Measurements from ENCODE around the gene BCL2L1.
"Not testable (repeated sequence)": the region's sequence is repeated elsewhere in the genome, so short reads cannot be mapped to it uniquely, and the experiment has no call there.

The BCL2L1 gene

DNA sequence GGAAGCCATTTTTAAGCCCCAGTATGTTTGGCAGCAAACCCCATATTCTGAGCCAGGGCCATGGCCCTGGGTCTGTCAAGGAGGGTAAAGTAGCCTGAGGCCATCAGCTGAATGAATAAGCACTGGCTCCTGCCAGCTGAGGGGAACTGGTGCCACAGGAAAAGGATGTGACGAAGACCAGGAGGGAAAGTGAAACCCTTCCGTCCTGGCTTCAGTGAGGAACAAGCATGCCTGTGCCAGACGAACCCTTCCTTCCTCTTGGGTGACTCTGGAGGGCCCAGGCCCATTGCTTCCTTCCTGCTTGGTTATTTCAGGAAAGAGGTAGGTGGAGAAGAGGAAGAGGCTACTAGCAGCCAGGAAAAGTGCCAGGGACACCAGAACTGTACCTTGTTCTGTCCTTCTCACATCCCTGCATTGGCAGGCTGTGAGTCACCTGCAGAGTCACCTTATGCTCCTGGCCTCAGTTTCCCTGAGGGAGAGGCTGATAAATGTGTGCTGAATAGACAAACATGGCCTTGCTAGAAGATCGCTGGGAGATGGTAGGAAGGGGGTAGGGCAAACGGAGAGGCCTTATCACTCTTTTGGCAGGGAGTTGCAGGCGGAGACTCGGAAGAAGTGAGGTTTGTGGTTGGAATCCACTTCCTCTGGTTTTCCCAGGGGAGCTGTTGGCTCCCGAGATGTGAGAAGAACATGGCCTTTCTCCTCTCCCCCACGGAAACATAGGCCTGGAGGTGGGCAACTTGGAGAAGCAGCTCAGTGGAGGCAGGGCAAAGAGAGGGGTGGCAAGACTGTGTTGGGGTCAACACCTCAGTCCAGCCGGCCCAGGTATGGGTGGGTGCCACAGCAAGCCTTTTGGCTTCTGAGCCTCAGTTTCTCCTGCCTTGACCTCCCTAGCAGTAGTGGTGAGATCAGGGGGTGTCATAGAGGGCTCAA lies 47.5 kb downstream of the BCL2L1 start:
- Histone ChIP-seq H3K9me3 (ENCODE audit: control insufficient read depth in 2 of 2, low read length in 2 of 2) (no peaks in the 10 kb centered on the region), H3K9ac (ENCODE audit: low read depth in 1 of 2, low read length in 2 of 2) (peak overlapping the region; percentile 0 to 23), H3K36me3 (ENCODE audit: control insufficient read depth in 2 of 2, insufficient read depth in 2 of 2, low read length in 2 of 2) (peaks cover 10 to 25% of the 10 kb centered on the region in 2 donors), H3K27ac (ENCODE audit: low read depth in 2 of 2, low read length in 2 of 2) (peak overlapping the region; percentile 48 to 85), H3K27me3 (ENCODE audit: control insufficient read depth in 2 of 2, insufficient read depth in 2 of 2, low read length in 2 of 2) (no peaks in the 10 kb centered on the region), H3K4me1 (ENCODE audit: control insufficient read depth in 2 of 2, insufficient read depth in 2 of 2, low read length in 2 of 2) (peaks cover 32 to 35% of the 10 kb centered on the region in 2 donors), H3K4me3 (ENCODE audit: low read length in 2 of 2) (peak overlapping the region; percentile 13 to 69)

DNA sequence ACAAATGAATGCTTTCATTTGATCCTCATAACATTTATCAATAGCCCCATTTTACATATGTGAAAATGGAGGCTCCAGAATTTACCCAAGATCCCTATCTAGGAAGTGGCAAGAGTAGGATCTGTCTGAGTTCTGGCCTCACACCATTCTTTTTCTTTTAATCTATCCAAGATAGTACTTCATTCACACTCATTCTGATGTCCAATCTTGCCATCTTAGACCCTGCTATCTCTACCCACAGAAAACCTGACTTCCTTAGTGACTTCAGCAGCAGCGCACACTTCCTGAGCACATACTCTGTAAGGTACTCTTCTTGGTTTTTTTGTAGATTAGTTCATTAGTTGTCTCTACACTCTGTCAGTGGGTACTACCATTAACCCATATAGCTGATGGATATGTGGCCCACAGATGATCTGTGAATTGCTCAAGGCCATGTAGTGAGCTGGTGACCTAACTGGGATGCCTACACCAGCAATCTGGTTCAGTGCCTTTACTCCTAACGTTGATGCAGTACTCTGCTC lies 48.7 kb downstream of the BCL2L1 start:
- Histone ChIP-seq H3K36me3 (ENCODE audit: control insufficient read depth in 2 of 2, insufficient read depth in 2 of 2, low read length in 2 of 2) (peaks cover 7 to 19% of the 10 kb centered on the region in 2 donors), H3K27ac (ENCODE audit: low read depth in 2 of 2, low read length in 2 of 2) (peak overlapping the region; percentile 48 to 85), H3K9ac (ENCODE audit: low read depth in 1 of 2, low read length in 2 of 2) (no peak overlapping the region), H3K27me3 (ENCODE audit: control insufficient read depth in 2 of 2, insufficient read depth in 2 of 2, low read length in 2 of 2) (no peaks in the 10 kb centered on the region), H3K4me1 (ENCODE audit: control insufficient read depth in 2 of 2, insufficient read depth in 2 of 2, low read length in 2 of 2) (peaks cover 38 to 42% of the 10 kb centered on the region in 2 donors), H3K4me3 (ENCODE audit: low read length in 2 of 2) (no peak overlapping the region), H3K9me3 (ENCODE audit: control insufficient read depth in 2 of 2, low read length in 2 of 2) (no peaks in the 10 kb centered on the region)

DNA sequence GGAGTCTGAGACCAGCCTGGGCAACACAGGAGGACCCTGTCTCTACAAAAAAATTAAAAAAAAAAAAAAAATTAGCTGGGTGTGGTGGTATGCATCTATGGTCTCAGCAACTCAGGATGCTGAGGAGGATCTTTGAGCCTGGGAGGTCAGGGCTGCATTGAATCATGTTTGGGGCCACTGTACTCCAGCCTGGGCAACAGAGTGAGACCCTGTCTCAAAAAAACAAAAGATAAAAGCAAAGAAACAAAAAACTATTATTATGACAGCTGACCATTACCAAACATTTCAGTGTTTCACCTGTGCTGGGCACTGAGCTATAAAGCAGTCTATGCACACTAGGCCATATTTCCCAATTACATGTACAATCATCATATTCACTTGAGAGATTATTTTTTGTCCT lies 49.2 kb downstream of the BCL2L1 start:
- Histone ChIP-seq H3K4me3 (ENCODE audit: low read length in 2 of 2) (no peak overlapping the region), H3K27me3 (ENCODE audit: control insufficient read depth in 2 of 2, insufficient read depth in 2 of 2, low read length in 2 of 2) (no peaks in the 10 kb centered on the region), H3K9ac (ENCODE audit: low read depth in 1 of 2, low read length in 2 of 2) (no peak overlapping the region), H3K27ac (ENCODE audit: low read depth in 2 of 2, low read length in 2 of 2) (no peak overlapping the region), H3K36me3 (ENCODE audit: control insufficient read depth in 2 of 2, insufficient read depth in 2 of 2, low read length in 2 of 2) (peaks cover 7 to 15% of the 10 kb centered on the region in 2 donors), H3K4me1 (ENCODE audit: control insufficient read depth in 2 of 2, insufficient read depth in 2 of 2, low read length in 2 of 2) (peaks cover 38 to 42% of the 10 kb centered on the region in 2 donors), H3K9me3 (ENCODE audit: control insufficient read depth in 2 of 2, low read length in 2 of 2) (no peaks in the 10 kb centered on the region)

DNA sequence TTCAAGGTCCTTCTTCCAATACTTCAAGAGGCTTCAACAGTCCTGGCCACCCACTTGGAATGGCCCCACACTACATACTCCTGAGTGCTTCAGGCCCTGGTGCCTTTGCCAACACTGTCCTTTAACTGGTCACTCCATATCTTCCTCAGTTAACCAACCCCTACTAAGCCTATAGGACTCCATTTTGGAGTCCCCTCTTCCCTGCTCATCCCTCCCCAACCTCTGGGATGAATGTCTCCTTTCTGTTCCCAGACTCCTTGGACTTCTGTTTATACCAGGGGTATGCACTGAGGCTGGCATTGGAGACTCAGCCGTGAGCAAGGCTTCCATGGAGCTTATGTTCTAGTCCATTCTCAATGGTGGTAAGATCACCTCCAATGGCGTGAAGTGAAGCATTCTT lies 51.3 kb downstream of the BCL2L1 start:
- H3K27me3 ChIP-seq (ENCODE audit: control insufficient read depth in 2 of 2, insufficient read depth in 2 of 2, low read length in 2 of 2): no peaks in the 10 kb centered on the region
- H3K27ac ChIP-seq (ENCODE audit: low read depth in 2 of 2, low read length in 2 of 2): peak overlapping the region; percentile 89 to 91
- H3K36me3 ChIP-seq (ENCODE audit: control insufficient read depth in 2 of 2, insufficient read depth in 2 of 2, low read length in 2 of 2): peaks cover 0 to 6% of the 10 kb centered on the region in 2 donors
- H3K9ac ChIP-seq (ENCODE audit: low read depth in 1 of 2, low read length in 2 of 2): peak overlapping the region in 1 of 2 donors; percentile 50
- no peak overlapping the region for H3K4me3 ChIP-seq (ENCODE audit: low read length in 2 of 2)
- no peaks in the 10 kb centered on the region for H3K9me3 ChIP-seq (ENCODE audit: control insufficient read depth in 2 of 2, low read length in 2 of 2)
- peaks cover 50 to 52% of the 10 kb centered on the region in 2 donors for H3K4me1 ChIP-seq (ENCODE audit: control insufficient read depth in 2 of 2, insufficient read depth in 2 of 2, low read length in 2 of 2)

DNA sequence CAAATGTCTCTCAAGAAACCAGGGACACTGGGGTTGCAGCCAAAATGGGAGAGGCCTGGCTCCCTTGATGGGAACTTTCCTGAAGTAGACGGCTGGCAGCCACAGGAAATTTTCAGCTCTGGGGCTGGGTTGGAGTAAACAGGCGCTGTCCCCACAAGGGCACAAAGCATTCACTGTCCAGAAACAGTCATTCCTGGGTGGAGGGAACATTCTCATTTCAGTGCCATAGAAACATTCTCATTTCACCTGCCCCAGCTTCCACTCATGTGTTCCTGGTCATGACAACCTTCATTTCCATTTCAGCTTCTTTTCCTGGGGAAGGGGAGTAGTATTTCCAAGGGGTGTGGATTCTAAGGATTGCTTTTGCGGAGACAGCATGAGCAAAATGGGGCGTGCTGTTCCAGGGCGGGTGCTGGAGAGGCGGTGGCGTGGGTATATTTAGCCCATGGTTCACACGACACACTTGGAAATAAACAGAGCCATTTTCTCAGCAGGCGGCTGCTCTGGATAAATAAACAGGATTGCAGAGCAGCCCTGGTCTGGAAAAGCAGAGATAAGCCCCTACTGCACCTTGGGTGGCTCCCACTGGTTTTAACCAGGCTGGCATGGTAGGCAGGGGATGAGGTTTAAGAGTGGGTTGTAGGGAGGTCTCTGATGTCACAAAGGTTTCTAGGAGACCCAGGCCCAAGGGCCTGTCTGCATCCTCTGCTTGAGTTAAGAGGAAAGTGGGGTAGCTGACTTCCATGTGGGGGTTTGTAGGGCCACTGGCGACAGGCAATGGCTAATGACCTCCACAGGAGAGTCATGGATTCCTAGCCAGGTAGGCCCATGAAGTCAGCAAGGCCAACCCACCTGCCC lies 52.1 kb downstream of the BCL2L1 start:
- Histone ChIP-seq H3K36me3 (ENCODE audit: control insufficient read depth in 2 of 2, insufficient read depth in 2 of 2, low read length in 2 of 2) (peaks cover 6 to 10% of the 10 kb centered on the region in 2 donors), H3K27ac (ENCODE audit: low read depth in 2 of 2, low read length in 2 of 2) (peak overlapping the region; percentile 89 to 91), H3K4me3 (ENCODE audit: low read length in 2 of 2) (peak overlapping the region in 1 of 2 donors; percentile 38), H3K9ac (ENCODE audit: low read depth in 1 of 2, low read length in 2 of 2) (peak overlapping the region; percentile 50 to 54), H3K9me3 (ENCODE audit: control insufficient read depth in 2 of 2, low read length in 2 of 2) (no peaks in the 10 kb centered on the region), H3K4me1 (ENCODE audit: control insufficient read depth in 2 of 2, insufficient read depth in 2 of 2, low read length in 2 of 2) (peaks cover 52 to 53% of the 10 kb centered on the region in 2 donors), H3K27me3 (ENCODE audit: control insufficient read depth in 2 of 2, insufficient read depth in 2 of 2, low read length in 2 of 2) (no peaks in the 10 kb centered on the region)

DNA sequence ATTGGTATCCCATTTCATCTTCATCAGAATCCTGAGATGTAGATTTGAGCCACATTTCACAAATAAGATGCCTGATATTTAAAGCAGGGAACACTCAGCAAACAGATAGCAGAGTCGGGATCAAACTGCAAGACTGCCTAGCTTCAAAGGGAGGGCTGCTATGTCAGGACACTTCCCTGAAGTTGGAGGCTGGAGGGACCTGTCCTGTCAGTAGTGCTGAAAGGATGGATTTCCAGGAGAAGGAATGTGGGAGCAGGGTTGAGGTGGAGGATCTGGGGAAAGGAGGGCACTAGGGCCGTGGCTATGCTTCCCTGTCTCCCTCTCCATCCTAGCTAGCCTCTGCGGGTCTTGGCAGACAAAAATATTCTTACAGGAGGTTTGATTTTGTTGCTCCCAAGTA lies 52.8 kb downstream of the BCL2L1 start:
- H3K36me3 ChIP-seq (ENCODE audit: control insufficient read depth in 2 of 2, insufficient read depth in 2 of 2, low read length in 2 of 2): peaks cover 12 to 13% of the 10 kb centered on the region in 2 donors
- H3K27ac ChIP-seq (ENCODE audit: low read depth in 2 of 2, low read length in 2 of 2): peak overlapping the region; percentile 89 to 91
- H3K4me3 ChIP-seq (ENCODE audit: low read length in 2 of 2): no peak overlapping the region
- no peaks in the 10 kb centered on the region for H3K27me3 ChIP-seq (ENCODE audit: control insufficient read depth in 2 of 2, insufficient read depth in 2 of 2, low read length in 2 of 2)
- no peaks in the 10 kb centered on the region for H3K9me3 ChIP-seq (ENCODE audit: control insufficient read depth in 2 of 2, low read length in 2 of 2)
- peak overlapping the region; percentile 17 to 22 for H3K9ac ChIP-seq (ENCODE audit: low read depth in 1 of 2, low read length in 2 of 2)
- peaks cover 52 to 53% of the 10 kb centered on the region in 2 donors for H3K4me1 ChIP-seq (ENCODE audit: control insufficient read depth in 2 of 2, insufficient read depth in 2 of 2, low read length in 2 of 2)

DNA sequence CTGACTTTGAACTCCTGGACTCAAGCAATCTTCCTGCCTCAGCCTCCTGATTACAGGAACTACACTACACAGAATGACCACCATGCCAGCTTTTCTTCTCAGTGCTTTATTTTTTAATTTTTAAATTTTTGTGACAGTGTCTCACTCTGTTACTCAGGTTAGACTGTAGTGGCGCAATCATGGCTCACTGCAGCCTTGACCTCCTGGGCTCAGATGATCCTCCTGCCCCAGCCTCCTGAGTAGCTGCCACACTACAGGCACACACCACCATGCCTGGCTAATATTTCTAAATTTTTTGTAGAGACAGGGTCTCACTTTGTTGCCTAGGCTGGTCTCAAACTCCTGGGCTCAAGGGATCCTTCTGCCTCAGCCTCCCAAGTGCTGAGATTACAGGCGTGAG lies 53.7 kb downstream of the BCL2L1 start:
- H3K27me3 ChIP-seq (ENCODE audit: control insufficient read depth in 2 of 2, insufficient read depth in 2 of 2, low read length in 2 of 2); H3K9me3 ChIP-seq (ENCODE audit: control insufficient read depth in 2 of 2, low read length in 2 of 2); H3K4me3 ChIP-seq (ENCODE audit: low read length in 2 of 2); H3K9ac ChIP-seq (ENCODE audit: low read depth in 1 of 2, low read length in 2 of 2); H3K27ac ChIP-seq (ENCODE audit: low read depth in 2 of 2, low read length in 2 of 2): not testable (repeated sequence)
- H3K36me3 ChIP-seq (ENCODE audit: control insufficient read depth in 2 of 2, insufficient read depth in 2 of 2, low read length in 2 of 2): peaks cover 14 to 17% of the 10 kb centered on the region in 2 donors
- peaks cover 60% of the 10 kb centered on the region in 2 donors for H3K4me1 ChIP-seq (ENCODE audit: control insufficient read depth in 2 of 2, insufficient read depth in 2 of 2, low read length in 2 of 2)

DNA sequence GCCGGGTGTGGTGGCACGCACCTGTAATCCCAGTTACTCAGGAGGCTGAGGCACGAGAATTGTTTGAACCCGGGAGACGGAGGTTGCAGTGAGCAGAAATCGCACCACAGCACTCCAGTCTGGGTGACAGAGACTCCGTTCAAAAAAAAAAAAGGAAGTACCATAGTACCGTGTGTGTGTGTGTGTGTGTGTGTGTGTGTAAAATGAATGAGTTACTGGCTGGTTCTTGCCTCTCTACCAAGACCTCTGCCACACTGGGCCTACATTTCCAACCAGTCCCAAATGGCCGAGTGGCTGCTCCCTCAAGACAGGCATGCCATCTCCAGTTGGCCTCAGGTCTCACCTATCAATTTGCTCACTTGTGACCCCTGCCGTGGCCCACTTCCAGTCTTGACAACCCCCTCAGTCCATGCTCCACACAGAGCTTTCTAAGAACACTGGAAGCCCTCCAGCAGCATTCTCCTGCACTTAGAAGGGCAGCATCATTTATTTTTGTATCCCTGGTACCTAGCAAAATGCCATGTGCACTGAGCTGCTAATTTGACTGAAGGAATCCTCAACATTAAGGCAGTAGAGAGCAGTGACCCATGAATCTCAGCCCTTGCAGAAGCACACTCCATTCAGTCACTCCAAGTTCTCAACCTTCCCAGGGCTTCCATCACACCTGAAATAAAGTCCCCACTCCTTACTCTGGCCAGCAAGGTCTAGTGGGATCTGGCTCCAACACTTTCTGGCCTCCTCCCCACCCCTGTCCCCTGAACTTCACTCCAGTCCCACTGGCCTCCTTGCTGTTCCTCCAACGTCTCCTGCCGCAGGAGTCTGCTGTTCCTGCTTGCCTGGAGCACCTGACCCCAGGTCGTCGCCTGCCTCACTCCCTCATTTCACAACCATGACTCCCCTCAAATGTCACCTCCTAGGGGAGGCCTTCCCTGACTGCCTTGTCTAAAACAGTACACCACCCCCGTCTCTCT lies 55.1 kb downstream of the BCL2L1 start:
- H3K36me3 ChIP-seq (ENCODE audit: control insufficient read depth in 2 of 2, insufficient read depth in 2 of 2, low read length in 2 of 2): peaks cover 15 to 17% of the 10 kb centered on the region in 2 donors
- peak overlapping the region; percentile 88 to 92 for H3K27ac ChIP-seq (ENCODE audit: low read depth in 2 of 2, low read length in 2 of 2)
- H3K9me3 ChIP-seq (ENCODE audit: control insufficient read depth in 2 of 2, low read length in 2 of 2): no peaks in the 10 kb centered on the region
- H3K9ac ChIP-seq (ENCODE audit: low read depth in 1 of 2, low read length in 2 of 2): no peak overlapping the region
- no peak overlapping the region for H3K4me3 ChIP-seq (ENCODE audit: low read length in 2 of 2)
- peaks cover 68 to 69% of the 10 kb centered on the region in 2 donors for H3K4me1 ChIP-seq (ENCODE audit: control insufficient read depth in 2 of 2, insufficient read depth in 2 of 2, low read length in 2 of 2)
- no peaks in the 10 kb centered on the region for H3K27me3 ChIP-seq (ENCODE audit: control insufficient read depth in 2 of 2, insufficient read depth in 2 of 2, low read length in 2 of 2)

All from mucosa of rectum (tissue), 2 donors.